Adipose tissue (tissue), 3 donors: ENCODE results near the gene SPARC. TPM values are rescaled to one million over a fixed set of nuclear protein-coding genes. Genes with fewer than 3 reads are reported as not detected.
"Not testable (repeated sequence)": the region's sequence is repeated elsewhere in the genome, so short reads cannot be mapped to it uniquely, and the experiment has no call there.

Experiments
- H3K27ac ChIP-seq: one replicate; pipeline ENCODE4 v1.5.1; 2013; ENCODE audit warnings: low read depth, low read length
- WGBS, 3 donors: extraction: QIAGEN DNeasy Blood & Tissue Kit; methylation state at CpG; one replicate each; pipeline ENCODE4 v1.1.7; 2013; 5-methylcytosine and 5-hydroxymethylcytosine counted together
- polyA plus RNA-seq, 3 donors: library from polyadenylated mRNA; stranded (reverse); fragments of 200-250 nt; gene quantifications; one replicate each; pipeline ENCODE4 v1.2.3, GENCODE V29; 2013
- donor health status: healthy with polysubstance abuse.
- donor health status: Bipolar disorder and iron deficiency.
- donor health status: healthy.

The SPARC gene, protein sequence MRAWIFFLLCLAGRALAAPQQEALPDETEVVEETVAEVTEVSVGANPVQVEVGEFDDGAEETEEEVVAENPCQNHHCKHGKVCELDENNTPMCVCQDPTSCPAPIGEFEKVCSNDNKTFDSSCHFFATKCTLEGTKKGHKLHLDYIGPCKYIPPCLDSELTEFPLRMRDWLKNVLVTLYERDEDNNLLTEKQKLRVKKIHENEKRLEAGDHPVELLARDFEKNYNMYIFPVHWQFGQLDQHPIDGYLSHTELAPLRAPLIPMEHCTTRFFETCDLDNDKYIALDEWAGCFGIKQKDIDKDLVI
- polyA plus RNA-seq, result 1,000 to 10,000 TPM in 1 of 3 donors, 100 to 1,000 TPM in 2; 192 to 1,569 (median 654) TPM

- peak within 1 kb of the TSS; percentile 3 for H3K27ac ChIP-seq
- WGBS, 3 donors, result 1 to 8% (median 2%) methylated on average over 22 of the region's 22 CpGs
Observed at GRCh38 chr5:151686674-151687407, at the start of gene SPARC. Gene SPARC (minus strand): TSS chr5:151686915. CDS start chr5:151676188, 10,727 bp downstream.

DNA sequence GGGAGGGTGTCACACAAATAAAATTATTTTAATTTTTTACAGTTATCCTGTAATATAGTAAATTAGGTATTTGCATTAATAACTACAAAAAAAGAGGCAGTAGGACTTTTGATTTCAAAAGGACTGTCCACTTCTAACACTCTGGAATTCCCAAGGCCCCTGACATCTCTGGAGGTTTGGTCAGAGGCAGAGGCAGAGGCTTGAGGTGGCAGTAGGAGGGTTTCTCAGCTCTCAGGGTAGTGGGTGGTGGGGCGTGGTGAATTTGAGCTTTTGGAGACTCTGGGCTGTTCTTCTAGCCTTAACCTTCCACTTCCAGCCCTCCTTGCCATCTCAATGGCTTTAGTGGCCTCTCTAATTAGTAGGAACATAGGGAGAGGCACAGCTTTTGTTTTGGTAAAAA is 48.9 kb upstream of the SPARC start:
- WGBS, 3 donors, result 95 to 100% (median 98%) methylated on average over 1 of the region's 1 CpG
- no peak overlapping the region for H3K27ac ChIP-seq

DNA sequence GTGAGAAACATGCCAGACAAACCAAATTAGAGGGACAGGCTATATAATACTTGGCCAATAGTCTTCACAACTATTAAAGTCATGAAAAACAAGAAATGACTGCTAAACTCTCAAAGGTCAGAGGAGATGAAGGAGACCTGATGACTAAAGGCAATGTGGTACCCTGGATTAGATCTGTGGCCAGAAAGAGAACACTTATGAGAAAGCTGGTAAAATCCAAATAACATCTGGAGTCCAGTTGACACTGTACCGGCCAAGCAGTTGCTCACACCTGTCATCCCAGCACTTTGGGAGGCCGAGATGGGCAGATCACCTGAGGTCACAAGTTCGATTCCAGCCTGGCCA is 47.3 kb upstream of the SPARC start:
- WGBS, 3 donors, result 95 to 100% (median 96%) methylated on average over 3 of the region's 3 CpGs

DNA sequence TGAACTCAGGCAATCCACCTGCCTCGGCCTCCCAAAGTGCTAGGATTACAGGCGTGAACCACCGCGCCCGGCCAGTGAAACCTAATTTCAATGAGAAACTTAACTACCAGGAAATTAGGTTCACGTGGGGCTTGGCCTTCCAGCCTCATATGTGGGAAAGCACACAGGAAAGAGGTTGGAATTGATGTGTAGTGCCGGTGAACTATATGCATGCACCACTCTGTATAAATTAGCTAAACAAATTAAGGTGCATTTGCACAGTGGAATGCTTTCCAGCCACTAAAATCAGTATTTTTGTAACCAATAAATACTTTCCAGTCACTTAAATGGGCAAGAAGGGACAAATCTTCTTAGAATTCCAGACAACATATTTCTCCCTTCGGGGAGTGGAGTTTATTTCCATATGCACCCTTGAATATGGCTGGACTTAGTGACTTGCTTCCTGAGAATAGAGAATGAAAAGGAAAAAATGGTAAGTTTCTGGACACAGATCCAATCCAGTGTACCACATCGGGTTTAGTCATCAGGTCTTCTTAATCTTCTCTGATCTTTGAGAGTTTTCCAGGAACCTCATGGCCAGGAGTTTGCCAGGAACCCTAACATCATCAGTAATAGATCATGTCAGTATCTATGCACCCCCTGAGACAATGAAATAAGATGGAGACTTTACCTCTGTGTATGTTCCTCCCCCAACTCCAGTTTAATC is 46.8 kb upstream of the SPARC start:
- 95 to 96% (median 95%) methylated on average over 9 of the region's 9 CpGs for WGBS, 3 donors
- H3K27ac ChIP-seq, result no peak overlapping the region

More for the DNA sequence above, 47.3 kb upstream of the SPARC start:
- H3K27ac ChIP-seq, result no peak overlapping the region

DNA sequence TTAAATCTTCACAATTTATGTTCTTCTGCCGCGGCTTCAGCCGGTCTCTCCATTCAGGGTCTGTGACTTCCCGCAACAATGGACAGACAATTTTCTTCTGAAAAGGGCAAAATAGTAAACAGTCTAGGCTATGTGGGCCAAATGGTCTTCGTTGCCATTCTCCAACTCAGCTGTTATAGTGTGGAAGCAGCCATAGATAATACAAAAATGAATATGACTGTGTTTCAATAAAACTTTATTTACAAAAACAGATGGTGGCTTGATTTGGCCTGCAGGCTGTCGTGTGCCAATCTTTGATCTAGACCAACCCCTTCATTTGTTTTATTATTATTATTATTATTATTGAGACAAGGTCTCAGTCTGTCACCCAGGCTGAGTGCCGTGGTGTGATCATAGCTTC is 43.7 kb upstream of the SPARC start:
- H3K27ac ChIP-seq, result no peak overlapping the region
- 91 to 92% (median 91%) methylated on average over 7 of the region's 7 CpGs for WGBS, 3 donors

- 72 to 80% (median 74%) methylated on average over 5 of the region's 5 CpGs for WGBS, 3 donors
- H3K27ac ChIP-seq, result not testable (repeated sequence)
Observed at GRCh38 chr5:151729597-151729996, 42.9 kb upstream of the SPARC start.

- 80 to 82% (median 81%) methylated on average over 2 of the region's 2 CpGs for WGBS, 3 donors
- H3K27ac ChIP-seq, result no peak overlapping the region
Observed at GRCh38 chr5:151724360-151724759, 37.6 kb upstream of the SPARC start.

GRCh38 chr5:151722546-151722945 is 35.8 kb upstream of the SPARC start:
- no peak overlapping the region for H3K27ac ChIP-seq

GRCh38 chr5:151721812-151722391 is 35.2 kb upstream of the SPARC start:
- no peak overlapping the region for H3K27ac ChIP-seq

GRCh38 chr5:151721087-151721646 is 34.5 kb upstream of the SPARC start:
- WGBS, 3 donors, result 80 to 87% (median 81%) methylated on average over 3 of the region's 3 CpGs
- no peak overlapping the region for H3K27ac ChIP-seq

GRCh38 chr5:151720215-151720614 is 33.5 kb upstream of the SPARC start:
- WGBS, 3 donors, result 68 to 85% (median 79%) methylated on average over 2 of the region's 2 CpGs
- H3K27ac ChIP-seq, result no peak overlapping the region

- WGBS, 3 donors, result 73 to 92% (median 82%) methylated on average over 6 of the region's 6 CpGs
- H3K27ac ChIP-seq, result no peak overlapping the region
Observed at GRCh38 chr5:151719228-151720000, 32.7 kb upstream of the SPARC start.

DNA sequence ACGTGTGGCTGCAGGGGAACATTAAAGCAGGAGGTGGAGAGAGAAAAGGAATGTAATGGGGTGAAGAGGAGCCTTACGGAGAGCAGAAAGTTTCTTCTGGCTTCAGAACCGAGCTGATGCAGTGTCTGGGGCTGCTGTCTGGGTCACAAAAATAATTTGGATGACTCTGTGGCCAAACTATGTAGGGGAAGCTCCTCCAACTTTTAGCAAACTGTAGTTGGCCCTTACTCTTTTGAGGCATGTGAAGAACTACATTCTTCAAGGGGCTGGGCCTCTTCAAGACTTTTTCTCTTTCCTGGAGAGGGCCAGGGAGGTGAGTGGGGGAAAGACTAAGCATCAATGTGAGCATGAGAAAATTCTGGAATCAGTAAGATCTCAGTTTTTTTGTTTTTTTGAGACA is 31.9 kb upstream of the SPARC start:
- no peak overlapping the region for H3K27ac ChIP-seq

GRCh38 chr5:151718153-151718552 is 31.4 kb upstream of the SPARC start:
- no peak overlapping the region for H3K27ac ChIP-seq
- WGBS, 3 donors, result 59 to 72% (median 72%) methylated on average over 2 of the region's 2 CpGs

More for the DNA sequence above, 31.9 kb upstream of the SPARC start:
- 61 to 64% (median 62%) methylated on average over 3 of the region's 3 CpGs for WGBS, 3 donors

GRCh38 chr5:151717416-151717815 is 30.7 kb upstream of the SPARC start:
- no peak overlapping the region for H3K27ac ChIP-seq
- 41 to 71% (median 48%) methylated on average over 3 of the region's 3 CpGs for WGBS, 3 donors

DNA sequence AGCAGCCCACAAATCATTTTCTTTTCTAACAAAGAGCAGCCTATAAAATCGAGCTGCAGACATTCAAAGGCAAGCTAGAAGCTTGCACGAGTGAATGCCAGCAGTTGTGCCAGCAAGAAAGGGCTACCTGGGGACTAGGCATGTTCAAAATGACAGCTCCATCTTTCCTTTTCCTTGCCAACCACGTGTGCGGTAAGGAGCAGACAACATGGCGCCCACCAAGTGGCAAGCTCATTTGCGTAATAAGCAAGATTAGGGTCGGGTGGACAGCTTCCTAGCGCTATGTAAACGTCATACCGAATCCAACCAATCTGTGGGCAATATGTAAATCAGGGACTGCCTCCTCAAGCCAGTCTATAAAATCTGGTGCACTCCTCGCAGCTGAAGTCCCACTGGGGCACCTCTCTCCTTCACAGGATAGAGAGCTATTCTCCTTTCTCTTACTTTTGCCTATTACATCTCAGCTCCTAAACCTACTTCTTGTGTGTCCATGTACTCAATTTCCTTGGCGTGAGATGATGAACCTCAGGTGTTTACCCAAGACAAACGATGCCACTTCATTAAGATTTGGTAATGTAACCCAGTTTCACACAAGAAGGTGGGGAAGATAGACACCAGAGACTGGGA is 22.5 kb upstream of the SPARC start:
- 77 to 93% (median 82%) methylated on average over 13 of the region's 13 CpGs for WGBS, 3 donors

DNA sequence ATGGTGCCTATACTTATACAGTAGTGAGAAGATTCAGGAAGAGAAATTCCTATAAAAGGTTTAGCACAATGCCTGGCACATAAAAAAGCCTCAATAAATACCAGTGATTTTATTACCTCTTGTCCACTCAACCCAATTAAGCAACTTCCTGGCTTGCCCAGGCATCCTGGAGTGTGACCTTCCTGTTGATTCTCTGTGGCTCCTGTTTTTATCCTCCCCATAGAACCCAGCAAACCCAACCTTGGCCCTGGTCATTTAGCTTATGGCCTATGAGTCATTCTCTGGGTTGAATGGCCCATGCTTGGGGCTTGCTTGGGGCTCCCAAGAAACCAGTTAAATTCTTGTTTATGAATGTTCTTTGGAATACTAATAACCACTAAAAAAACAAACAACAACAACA is 21.4 kb upstream of the SPARC start:
- H3K27ac ChIP-seq, result no peak overlapping the region

More for the DNA sequence above, 22.5 kb upstream of the SPARC start:
- H3K27ac ChIP-seq, result no peak overlapping the region

GRCh38 chr5:151707567-151707966 is 20.9 kb upstream of the SPARC start:
- 41 to 56% (median 50%) methylated on average over 2 of the region's 2 CpGs for WGBS, 3 donors

More at GRCh38 chr5:151707567-151707966, 20.9 kb upstream of the SPARC start:
- H3K27ac ChIP-seq, result no peak overlapping the region
